22Rv1 (cell line): Measurements from ENCODE around the gene HAX1.
"Not testable (repeated sequence)": the region's sequence is repeated elsewhere in the genome, so short reads cannot be mapped to it uniquely, and the experiment has no call there.

ENCODE experiments used
- CTCF ChIP-seq: fragments of 450-650 bp; IDR thresholded peaks from 2 replicates; pipeline ENCODE4 v1.5.1; 2017; ENCODE audit warnings: mild to moderate bottlenecking
- ZFX ChIP-seq: fragments of 450-650 bp; IDR thresholded peaks from 2 replicates; pipeline ENCODE4 v1.6.1; 2017; ENCODE audit warnings: antibody characterized with exemption, borderline replicate concordance

- TF ChIP-seq CTCF, ZFX: not testable (repeated sequence)
Measured at GRCh38 chr1:154231112-154231511, 41.3 kb upstream of the HAX1 start.
